Activated B cell treated with CpG ODN at 0.5 μM for 24 hours (primary cell): Measurements from ENCODE around the gene YAF2. TPM values are rescaled to one million over a fixed set of nuclear protein-coding genes. Genes with fewer than 3 reads are reported as not detected.

Experiments
- ATAC-seq: fragments of 200-7000 bp; cut with Tn5 transposase; one replicate; pipeline ENCODE4 v1.10.0; 2021; ENCODE audit warnings: low read depth, mild to moderate bottlenecking, moderate library complexity
- CTCF ChIA-PET: fragments of 350-600 bp; sonication (Branson Sonifier 250); formaldehyde crosslinking; loops from one replicate; lab custom pipeline; 2021; ENCODE audit warnings: antibody characterized with exemption; lab: Charles Lee
- POLR2A ChIA-PET: fragments of 350-600 bp; sonication (Branson Sonifier 250); formaldehyde crosslinking; loops from one replicate; lab custom pipeline; 2021; ENCODE audit warnings: antibody characterized with exemption; lab: Charles Lee
- DNase-seq: peaks from one replicate; pipeline ENCODE4 v3.0.0; 2022
- H3K27ac Mint-ChIP-seq: one replicate; pipeline ENCODE4 v1.8.0; 2020; ENCODE audit warnings: mixed read lengths
- H3K27me3 Mint-ChIP-seq: one replicate; pipeline ENCODE4 v1.8.0; 2021; ENCODE audit warnings: mixed read lengths
- H3K36me3 Mint-ChIP-seq: one replicate; pipeline ENCODE4 v1.8.0; 2021; ENCODE audit warnings: low read depth, mixed read lengths
- H3K4me1 Mint-ChIP-seq: one replicate; pipeline ENCODE4 v1.8.0; 2021; ENCODE audit warnings: mixed read lengths
- H3K4me3 Mint-ChIP-seq: one replicate; pipeline ENCODE4 v1.8.0; 2020; ENCODE audit warnings: mild to moderate bottlenecking, mixed read lengths
- H3K9me3 Mint-ChIP-seq: one replicate; pipeline ENCODE4 v1.8.0; 2020; ENCODE audit warnings: mixed read lengths
- intact Hi-C: fragments of 100-400 bp; cut with micrococcal nuclease; formaldehyde crosslinking; loops from one replicate; pipeline ENCODE4 v1.15.1; 2024
- total RNA-seq: library from RNA; stranded (reverse); gene quantifications from 2 replicates; pipeline ENCODE4 v1.2.3, GENCODE V29; 2022
- TF ChIP-seq, protein P1 (sequence below): fragments of 200-600 bp; IDR thresholded peaks from one replicate; pipeline ENCODE4 v1.8.0; 2022; ENCODE audit warnings: antibody characterized with exemption, mild to moderate bottlenecking

Gene YAF2
- total RNA-seq, 1 donor from 2014 or later: 38.5 TPM

DNA sequence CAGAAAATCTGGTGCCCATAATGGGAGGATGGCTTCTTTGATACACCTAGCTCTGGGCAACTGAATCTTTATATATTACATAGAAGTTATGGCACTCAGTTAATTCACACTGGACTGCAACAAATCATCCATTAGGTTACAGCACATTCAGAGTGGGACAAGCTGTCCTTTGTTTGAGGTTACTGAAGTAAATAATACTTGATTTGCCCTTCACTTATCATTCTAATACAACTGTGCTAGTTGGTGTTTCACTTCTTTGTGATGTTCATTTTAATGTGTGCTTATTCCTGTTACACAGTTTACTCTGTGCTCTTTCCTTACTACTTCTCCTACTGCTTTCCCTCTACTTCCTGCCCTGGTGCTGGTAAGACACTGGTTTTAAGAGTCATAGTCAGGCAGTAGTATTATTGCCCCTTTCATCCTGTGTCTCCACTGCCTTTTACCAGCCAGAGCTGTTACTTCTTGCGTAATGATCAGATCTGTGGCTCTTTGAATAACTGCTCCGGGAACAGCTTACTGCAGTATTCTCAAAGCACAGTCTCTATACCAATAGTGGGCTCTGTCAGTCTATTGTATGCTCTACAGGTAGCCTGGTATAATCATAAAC is 57.0 kb downstream of the YAF2 start:
- H3K4me3 Mint-ChIP-seq: no peak overlapping the region
- no peaks in the 10 kb centered on the region for H3K27me3 Mint-ChIP-seq
- ATAC-seq: no peak
- H3K36me3 Mint-ChIP-seq: peaks cover 33% of the 10 kb centered on the region
- CTCF ChIA-PET: no interaction called here
- TF ChIP-seq, protein P1, sequence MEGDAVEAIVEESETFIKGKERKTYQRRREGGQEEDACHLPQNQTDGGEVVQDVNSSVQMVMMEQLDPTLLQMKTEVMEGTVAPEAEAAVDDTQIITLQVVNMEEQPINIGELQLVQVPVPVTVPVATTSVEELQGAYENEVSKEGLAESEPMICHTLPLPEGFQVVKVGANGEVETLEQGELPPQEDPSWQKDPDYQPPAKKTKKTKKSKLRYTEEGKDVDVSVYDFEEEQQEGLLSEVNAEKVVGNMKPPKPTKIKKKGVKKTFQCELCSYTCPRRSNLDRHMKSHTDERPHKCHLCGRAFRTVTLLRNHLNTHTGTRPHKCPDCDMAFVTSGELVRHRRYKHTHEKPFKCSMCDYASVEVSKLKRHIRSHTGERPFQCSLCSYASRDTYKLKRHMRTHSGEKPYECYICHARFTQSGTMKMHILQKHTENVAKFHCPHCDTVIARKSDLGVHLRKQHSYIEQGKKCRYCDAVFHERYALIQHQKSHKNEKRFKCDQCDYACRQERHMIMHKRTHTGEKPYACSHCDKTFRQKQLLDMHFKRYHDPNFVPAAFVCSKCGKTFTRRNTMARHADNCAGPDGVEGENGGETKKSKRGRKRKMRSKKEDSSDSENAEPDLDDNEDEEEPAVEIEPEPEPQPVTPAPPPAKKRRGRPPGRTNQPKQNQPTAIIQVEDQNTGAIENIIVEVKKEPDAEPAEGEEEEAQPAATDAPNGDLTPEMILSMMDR: no peak
- H3K4me1 Mint-ChIP-seq: peaks cover 19% of the 10 kb centered on the region
- POLR2A ChIA-PET: no interaction called here
- intact Hi-C loops: no loop called here
- DNase-seq: no peak
- peaks cover 2% of the 10 kb centered on the region for H3K9me3 Mint-ChIP-seq
- no peak overlapping the region for H3K27ac Mint-ChIP-seq

DNA sequence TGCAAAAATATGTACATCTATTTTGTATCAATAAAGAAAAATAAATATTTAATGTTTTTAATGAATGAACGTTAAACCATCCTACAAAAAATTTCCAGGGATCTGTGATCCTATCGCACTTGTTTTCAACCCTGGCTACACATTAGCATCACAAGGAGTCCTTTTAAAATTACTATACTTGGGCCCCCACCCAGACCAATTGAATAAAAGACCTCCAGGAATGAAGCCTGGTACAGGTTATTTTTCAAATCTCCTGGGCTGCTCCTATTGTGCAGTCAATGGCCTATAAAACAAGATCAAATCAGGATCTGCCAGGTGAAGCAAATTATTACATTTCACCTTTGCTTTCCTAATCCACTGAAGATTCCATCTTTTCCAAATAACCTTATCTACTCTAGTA is 59.9 kb downstream of the YAF2 start:
- DNase-seq (no peak), ATAC-seq (no peak)
- Mint-ChIP-seq H3K36me3 (peaks cover 37% of the 10 kb centered on the region), H3K27ac (no peak overlapping the region), H3K9me3 (peaks cover 4% of the 10 kb centered on the region), H3K4me1 (peaks cover 20% of the 10 kb centered on the region), H3K4me3 (no peak overlapping the region), H3K27me3 (no peaks in the 10 kb centered on the region)
- TF ChIP-seq, protein P1: no peak
- POLR2A ChIA-PET: no interaction called here
- CTCF ChIA-PET: no interaction called here
- intact Hi-C loops: no loop called here

DNA sequence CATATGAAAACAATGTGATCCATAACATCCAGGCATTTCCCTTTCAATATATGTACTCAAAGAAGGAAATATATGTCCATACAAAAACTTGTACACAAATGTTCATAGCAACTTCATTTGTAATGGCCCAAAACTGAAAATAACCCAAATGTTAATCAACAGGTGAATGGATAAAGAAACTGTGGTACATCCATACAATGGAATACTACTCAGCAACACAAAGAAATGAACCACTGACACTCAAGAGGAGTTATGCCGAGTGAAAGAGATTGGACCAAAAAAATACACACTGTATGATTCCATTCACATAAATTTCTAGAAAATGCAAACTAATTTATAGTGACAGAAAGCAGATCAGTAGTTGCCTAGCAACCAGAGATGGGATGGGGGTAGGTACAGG is 63.1 kb downstream of the YAF2 start:
- no peak overlapping the region for H3K27ac Mint-ChIP-seq
- POLR2A ChIA-PET: no interaction called here
- intact Hi-C loops: no loop called here

DNA sequence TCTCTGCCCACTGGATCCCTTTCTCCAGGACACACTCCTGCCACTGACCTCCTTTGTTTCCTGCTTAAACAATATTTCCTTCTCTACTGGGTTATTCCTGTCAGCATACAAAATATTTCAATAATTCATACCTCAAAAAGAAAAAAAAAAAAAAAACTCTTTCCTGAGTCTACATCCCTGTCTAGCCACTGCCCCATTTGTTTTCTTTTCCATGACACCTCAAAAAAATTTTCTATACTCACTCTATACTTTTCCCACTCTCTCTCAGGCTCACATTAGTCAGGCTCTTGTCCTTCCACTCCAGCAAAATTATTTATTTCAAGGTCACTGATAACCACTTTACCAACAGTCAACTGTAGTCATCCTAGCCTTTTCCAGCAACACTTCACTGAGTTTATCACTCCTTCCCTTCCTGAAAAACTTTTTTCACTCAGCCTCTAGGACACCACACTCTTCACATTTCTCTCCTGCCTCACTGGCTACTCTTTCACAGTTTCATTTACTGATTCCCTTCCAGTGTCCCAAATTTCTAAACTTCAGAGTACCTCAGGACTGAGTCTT is 64.0 kb downstream of the YAF2 start:
- TF ChIP-seq, protein P1: no peak
- POLR2A ChIA-PET: no interaction called here
- no peak overlapping the region for H3K27ac Mint-ChIP-seq
- DNase-seq (no peak), ATAC-seq (no peak)
- intact Hi-C loops: loop anchor here (2.0 kb wide), 1 partner anchor 13 kb away; no protein-coding TSS in a partner anchor
- H3K36me3 Mint-ChIP-seq: peaks cover 30% of the 10 kb centered on the region
- H3K4me3 Mint-ChIP-seq: no peak overlapping the region
- CTCF ChIA-PET: no interaction called here
- H3K27me3 Mint-ChIP-seq: no peaks in the 10 kb centered on the region
- peaks cover 24% of the 10 kb centered on the region for H3K4me1 Mint-ChIP-seq
- peaks cover 4% of the 10 kb centered on the region for H3K9me3 Mint-ChIP-seq

More for the DNA sequence above, 63.1 kb downstream of the YAF2 start:
- TF ChIP-seq, protein P1: no peak
- Mint-ChIP-seq H3K9me3 (peaks cover 4% of the 10 kb centered on the region), H3K36me3 (peaks cover 29% of the 10 kb centered on the region), H3K27me3 (no peaks in the 10 kb centered on the region), H3K4me1 (peaks cover 24% of the 10 kb centered on the region), H3K4me3 (no peak overlapping the region)
- ATAC-seq: no peak
- CTCF ChIA-PET: no interaction called here
- no peak for DNase-seq

DNA sequence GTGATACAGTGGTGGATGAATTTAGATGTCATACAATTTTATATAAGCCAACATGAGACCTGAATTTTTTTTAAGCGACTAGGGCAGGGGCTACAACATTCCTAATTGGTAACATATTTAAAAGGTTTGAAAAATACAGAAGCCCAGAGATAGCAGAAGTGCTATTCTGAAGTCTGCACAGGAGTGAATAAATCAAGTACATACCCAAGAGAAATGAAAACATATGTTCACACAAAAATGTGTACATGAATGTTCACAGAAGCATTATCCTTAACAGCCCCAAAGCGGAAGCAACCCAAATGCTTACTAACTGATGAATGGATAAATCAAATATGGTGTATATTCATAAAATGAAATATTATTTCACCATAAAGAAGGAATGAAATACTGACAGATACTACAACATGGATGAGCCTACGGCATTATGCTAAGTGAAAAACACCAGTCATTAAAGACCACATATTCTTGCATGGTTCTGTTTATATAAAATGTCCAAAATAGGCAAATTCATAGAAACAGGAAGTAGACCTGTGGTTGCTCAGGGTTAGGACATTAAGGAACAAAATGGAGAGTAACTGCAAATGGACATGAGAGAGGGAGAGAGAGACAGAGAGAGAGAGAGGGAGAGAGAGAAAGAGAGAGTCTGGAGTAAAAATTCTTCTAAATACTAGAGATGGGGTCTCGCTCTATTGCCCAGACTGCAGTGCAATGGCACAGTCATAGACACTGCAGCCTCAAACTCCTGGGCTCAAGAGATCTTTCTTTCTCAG is 65.4 kb downstream of the YAF2 start:
- Mint-ChIP-seq H3K36me3 (peaks cover 28% of the 10 kb centered on the region), H3K27me3 (no peaks in the 10 kb centered on the region), H3K4me3 (no peak overlapping the region), H3K27ac (peak overlapping the region; percentile 33), H3K4me1 (peaks cover 24% of the 10 kb centered on the region), H3K9me3 (peaks cover 4% of the 10 kb centered on the region)
- CTCF ChIA-PET: no interaction called here
- ATAC-seq (no peak), DNase-seq (no peak)
- intact Hi-C loops: loop anchor here (2.0 kb wide), 1 partner anchor 14 kb away; no protein-coding TSS in a partner anchor
- TF ChIP-seq, protein P1: no peak
- POLR2A ChIA-PET: no interaction called here
